ENCODE results near the gene WDR4. TPM values are rescaled to one million over a fixed set of nuclear protein-coding genes. Genes with fewer than 3 reads are reported as not detected.
A peak's percentile ranks its signal among the peaks of the same experiment; 100 is the strongest.
"Not testable (repeated sequence)": the region's sequence is repeated elsewhere in the genome, so short reads cannot be mapped to it uniquely, and the experiment has no call there.

WDR4 gene
- total RNA-seq, 1 donor from 2014 or later: 5.7 TPM

DNA sequence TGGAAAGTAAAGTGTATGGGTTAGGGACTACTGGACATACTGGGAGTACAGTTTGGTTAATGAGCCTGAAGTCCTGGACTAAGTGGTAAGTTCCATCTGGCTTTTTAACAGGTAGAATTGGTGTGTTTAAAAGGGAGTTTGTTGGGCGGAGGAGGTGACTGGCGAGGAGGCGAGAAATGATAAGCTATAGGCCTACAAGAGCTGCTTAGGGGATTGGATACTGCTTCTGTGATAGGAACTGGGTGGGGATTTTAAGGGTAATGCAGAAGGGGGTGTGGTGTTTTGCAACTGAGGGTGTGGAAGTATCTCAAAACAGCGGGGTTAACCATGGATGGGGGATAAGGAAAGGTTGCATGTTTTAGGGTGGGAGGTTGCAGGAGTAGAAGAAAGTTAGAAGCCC lies 42.6 kb upstream of the WDR4 start:
- no peak for TF ChIP-seq EZH2 (IDR thresholded peaks at IDR 0.05)
- no peak for TF ChIP-seq EZH2phosphoT487 (IDR thresholded peaks at IDR 0.05)
- no peak for TF ChIP-seq CTCF (IDR thresholded peaks at IDR 0.05)

GRCh38 chr21:42918291-42918690 lies 39.0 kb upstream of the WDR4 start:
- Histone ChIP-seq H3K79me2 (ENCODE audit: low read depth) (no peaks in the 10 kb centered on the region), H3K4me3 (no peak overlapping the region), H3K4me2 (no peak overlapping the region), H3K27ac (no peak overlapping the region), H2AFZ (replicated peaks) (no peak overlapping the region), H3K9me3 (ENCODE audit: low read depth) (no peaks in the 10 kb centered on the region), H3K36me3 (no peaks in the 10 kb centered on the region), H4K20me1 (ENCODE audit: low read depth) (no peaks in the 10 kb centered on the region), H3K4me1 (no peaks in the 10 kb centered on the region), H3K27me3 (no peaks in the 10 kb centered on the region), H3K9ac (no peak overlapping the region), H3F3A (ENCODE audit: low read depth) (peaks cover 4% of the 10 kb centered on the region)
- TF ChIP-seq EZH2phosphoT487 (IDR thresholded peaks at IDR 0.05) (no peak), CTCF (IDR thresholded peaks at IDR 0.05) (no peak)
- H3K9me3 Mint-ChIP-seq: no peaks in the 10 kb centered on the region
- peaks cover 1% of the 10 kb centered on the region for H3K4me1 Mint-ChIP-seq
- H3K27me3 Mint-ChIP-seq (ENCODE audit: insufficient read depth, low read depth): peaks cover 7% of the 10 kb centered on the region
- DNase-seq (ENCODE audit: low spot score): no peak
- no peak overlapping the region for H3K27ac Mint-ChIP-seq
- no peak overlapping the region for H3K4me3 Mint-ChIP-seq
- peaks cover 6% of the 10 kb centered on the region for H3K36me3 Mint-ChIP-seq

More for the DNA sequence above, 42.6 kb upstream of the WDR4 start:
- peaks cover 6% of the 10 kb centered on the region for H3K4me1 ChIP-seq
- no peak overlapping the region for H2AFZ ChIP-seq (replicated peaks)
- peaks cover 8% of the 10 kb centered on the region for H3K27me3 Mint-ChIP-seq (ENCODE audit: insufficient read depth, low read depth)
- H3K9me3 ChIP-seq (ENCODE audit: low read depth): no peaks in the 10 kb centered on the region
- peaks cover 14% of the 10 kb centered on the region for H3K4me1 Mint-ChIP-seq
- H3K4me3 Mint-ChIP-seq: no peak overlapping the region
- no peak for DNase-seq (ENCODE audit: low spot score)
- H3K27ac ChIP-seq: no peak overlapping the region
- H3K36me3 ChIP-seq: no peaks in the 10 kb centered on the region
- H3K9me3 Mint-ChIP-seq: no peaks in the 10 kb centered on the region
- no peak overlapping the region for H3K4me2 ChIP-seq
- H3K27ac Mint-ChIP-seq: no peak overlapping the region
- no peaks in the 10 kb centered on the region for H4K20me1 ChIP-seq (ENCODE audit: low read depth)
- peaks cover 2% of the 10 kb centered on the region for H3K36me3 Mint-ChIP-seq
- no peak overlapping the region for H3K9ac ChIP-seq
- peaks cover 17% of the 10 kb centered on the region for H3F3A ChIP-seq (ENCODE audit: low read depth)
- no peaks in the 10 kb centered on the region for H3K27me3 ChIP-seq
- H3K4me3 ChIP-seq: no peak overlapping the region
- H3K79me2 ChIP-seq (ENCODE audit: low read depth): no peaks in the 10 kb centered on the region

DNA sequence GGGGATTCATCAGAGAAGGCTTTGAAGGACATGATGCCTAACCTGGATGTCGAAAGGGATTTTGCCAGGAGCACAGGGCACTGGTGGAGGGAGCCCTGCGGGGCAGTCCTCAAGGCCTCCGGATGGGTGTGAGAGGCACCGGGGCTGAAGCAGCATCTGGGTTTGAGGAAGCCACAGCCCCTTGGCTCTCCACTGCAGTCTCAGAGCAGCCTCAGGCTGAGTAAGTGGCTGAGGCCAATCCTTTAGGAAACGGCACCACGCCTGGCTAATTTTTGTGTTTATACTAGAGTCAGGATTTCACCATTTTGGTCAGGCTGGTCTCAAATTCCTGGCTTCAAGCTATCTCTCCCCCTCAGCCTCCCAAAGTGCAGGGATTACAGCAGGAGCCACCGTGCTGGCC lies 34.1 kb upstream of the WDR4 start:
- H3K27ac Mint-ChIP-seq: peak overlapping the region; percentile 94

DNA sequence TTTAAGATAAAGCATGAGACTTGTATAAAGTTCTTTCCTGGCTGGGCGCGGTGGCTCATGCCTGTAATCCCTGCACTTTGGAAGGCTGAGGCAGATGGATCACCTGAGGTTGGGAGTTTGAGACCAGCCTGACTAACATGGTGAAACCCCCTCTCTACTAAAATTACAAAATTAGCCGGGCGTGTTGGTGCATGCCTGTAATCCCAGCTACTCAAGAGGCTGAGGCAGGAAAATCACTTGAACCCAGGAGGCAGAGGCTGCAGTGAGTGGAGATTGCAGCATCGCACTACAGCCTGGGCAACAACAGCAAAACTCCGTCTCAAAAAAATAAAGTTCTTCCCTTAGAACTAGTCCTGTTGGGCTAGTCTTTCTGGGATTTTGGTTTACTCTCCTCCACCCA lies 32.6 kb upstream of the WDR4 start:
- DNase-seq (ENCODE audit: low spot score); H4K20me1 ChIP-seq (ENCODE audit: low read depth); H3K79me2 ChIP-seq (ENCODE audit: low read depth); H3K4me2 ChIP-seq; H3K4me3 ChIP-seq; H3K4me1 Mint-ChIP-seq; H3K4me3 Mint-ChIP-seq; H3K27ac Mint-ChIP-seq; H2AFZ ChIP-seq (replicated peaks); H3K9ac ChIP-seq; H3K4me1 ChIP-seq; H3K27me3 ChIP-seq; H3K9me3 ChIP-seq (ENCODE audit: low read depth); H3K36me3 ChIP-seq; H3K27ac ChIP-seq; H3K9me3 Mint-ChIP-seq; H3K27me3 Mint-ChIP-seq (ENCODE audit: insufficient read depth, low read depth); H3F3A ChIP-seq (ENCODE audit: low read depth): not testable (repeated sequence)
- H3K36me3 Mint-ChIP-seq: peaks cover 25% of the 10 kb centered on the region

More for the DNA sequence above, 34.1 kb upstream of the WDR4 start:
- H3K9me3 Mint-ChIP-seq: no peaks in the 10 kb centered on the region
- no peak for TF ChIP-seq EZH2phosphoT487 (IDR thresholded peaks at IDR 0.05)
- TF ChIP-seq EZH2 (IDR thresholded peaks at IDR 0.05): no peak
- no peak for TF ChIP-seq CTCF (IDR thresholded peaks at IDR 0.05)
- Histone ChIP-seq H3K9me3 (ENCODE audit: low read depth) (no peaks in the 10 kb centered on the region), H3K36me3 (no peaks in the 10 kb centered on the region), H3K9ac (no peak overlapping the region), H3K79me2 (ENCODE audit: low read depth) (no peaks in the 10 kb centered on the region), H3K27me3 (no peaks in the 10 kb centered on the region), H3K27ac (no peak overlapping the region), H3F3A (ENCODE audit: low read depth) (peaks cover 4% of the 10 kb centered on the region), H2AFZ (replicated peaks) (no peak overlapping the region), H3K4me3 (no peak overlapping the region), H4K20me1 (ENCODE audit: low read depth) (no peaks in the 10 kb centered on the region), H3K4me2 (no peak overlapping the region), H3K4me1 (no peaks in the 10 kb centered on the region)
- peaks cover 6% of the 10 kb centered on the region for H3K27me3 Mint-ChIP-seq (ENCODE audit: insufficient read depth, low read depth)
- H3K4me1 Mint-ChIP-seq: no peaks in the 10 kb centered on the region
- DNase-seq (ENCODE audit: low spot score): no peak
- peaks cover 20% of the 10 kb centered on the region for H3K36me3 Mint-ChIP-seq
- H3K4me3 Mint-ChIP-seq: no peak overlapping the region

DNA sequence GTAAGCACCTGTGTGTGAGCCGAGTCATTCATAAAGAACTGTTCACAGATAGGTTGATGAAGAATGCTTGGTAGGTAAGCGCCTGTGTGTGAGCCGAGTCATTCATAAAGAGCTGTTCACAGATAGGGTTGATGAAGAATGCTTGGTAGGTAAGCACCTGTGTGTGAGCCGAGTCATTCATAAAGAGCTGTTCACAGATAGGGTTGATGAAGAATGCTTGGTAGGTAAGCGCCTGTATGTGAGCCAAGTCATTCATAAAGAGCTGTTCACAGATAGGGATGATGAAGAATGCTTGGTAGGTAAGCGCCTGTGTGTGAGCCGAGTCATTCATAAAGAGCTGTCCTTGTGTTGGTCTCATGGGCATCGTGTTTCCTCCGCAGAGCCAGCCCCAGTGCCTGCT lies 29.1 kb upstream of the WDR4 start:
- H3K9me3 ChIP-seq (ENCODE audit: low read depth); H3K27ac Mint-ChIP-seq; H3K4me3 Mint-ChIP-seq; H2AFZ ChIP-seq (replicated peaks); H3K27me3 Mint-ChIP-seq (ENCODE audit: insufficient read depth, low read depth); H3K4me1 Mint-ChIP-seq; H3K4me2 ChIP-seq; H3K4me3 ChIP-seq; H4K20me1 ChIP-seq (ENCODE audit: low read depth); H3K79me2 ChIP-seq (ENCODE audit: low read depth); H3K9ac ChIP-seq; H3K4me1 ChIP-seq; H3K27ac ChIP-seq; H3F3A ChIP-seq (ENCODE audit: low read depth); DNase-seq (ENCODE audit: low spot score); H3K27me3 ChIP-seq; H3K36me3 ChIP-seq: not testable (repeated sequence)
- H3K36me3 Mint-ChIP-seq: peaks cover 43% of the 10 kb centered on the region
- H3K9me3 Mint-ChIP-seq: peaks cover 12% of the 10 kb centered on the region
